GM19395 (cell line): ENCODE data around the gene FGF4.

Experiments used
- ATAC-seq: cut with Tn5 transposase; IDR thresholded peaks from one replicate; pipeline ENCODE4 v1.9.1; 2021; ENCODE audit warnings: mild to moderate bottlenecking, moderate library complexity; ENCODE audit not compliant: unreplicated experiment

FGF4 gene

DNA sequence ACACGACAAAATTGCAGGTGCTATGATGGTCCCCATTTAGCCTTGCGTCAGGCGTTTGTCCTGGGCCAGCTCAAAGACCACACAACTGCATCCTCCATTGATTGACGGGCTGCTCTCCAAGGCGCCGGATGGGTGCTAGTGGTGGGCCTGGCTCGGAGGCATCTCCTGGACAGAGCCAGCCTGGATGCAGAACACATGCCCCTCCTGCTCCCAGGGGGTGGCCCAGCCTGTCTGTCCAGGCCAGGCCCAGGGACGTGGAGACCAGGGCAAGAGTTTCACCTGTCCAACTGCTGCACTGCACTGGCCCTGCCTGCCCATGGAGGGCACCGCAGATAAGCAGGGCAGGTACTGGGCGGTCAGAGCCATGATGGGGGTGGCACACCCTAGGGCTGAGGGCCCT lies 47.9 kb downstream of the FGF4 start:
- ATAC-seq = no peak

- no peak for ATAC-seq
These were observed 48.7 kb downstream of the FGF4 start for GRCh38 chr11:69726481-69726880.

DNA sequence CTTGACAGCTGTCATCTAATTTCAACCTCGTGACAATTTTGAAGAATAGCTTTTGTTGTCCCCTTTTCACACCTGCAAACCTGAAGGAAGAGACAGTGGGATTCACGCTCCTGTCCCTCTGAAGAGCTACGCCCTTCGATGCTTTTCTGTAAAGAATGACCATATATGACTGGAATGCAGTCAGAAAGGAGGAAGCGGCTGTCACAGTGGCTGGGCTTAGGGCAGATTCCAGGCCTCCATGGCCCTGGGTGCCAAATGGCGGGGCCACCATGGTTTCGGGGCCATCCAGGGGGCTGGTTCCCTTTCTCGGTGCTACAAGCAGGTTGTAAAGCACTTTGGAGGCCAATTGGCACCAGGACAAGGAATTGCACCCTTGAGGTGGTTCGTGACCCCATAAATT lies 49.1 kb downstream of the FGF4 start:
- no peak for ATAC-seq

GRCh38 chr11:69721745-69722144 lies 53.4 kb downstream of the FGF4 start:
- ATAC-seq = no peak

- no peak for ATAC-seq
These were observed 54.0 kb downstream of the FGF4 start for GRCh38 chr11:69721106-69721505.
